ENCODE results near the gene RAB8B. TPM values are rescaled to one million over a fixed set of nuclear protein-coding genes. Genes with fewer than 3 reads are reported as not detected.

Gene RAB8B
- total and polyA plus RNA-seq, 4 donors, result 3.8 to 26.5 (median 7.6) TPM

DNA sequence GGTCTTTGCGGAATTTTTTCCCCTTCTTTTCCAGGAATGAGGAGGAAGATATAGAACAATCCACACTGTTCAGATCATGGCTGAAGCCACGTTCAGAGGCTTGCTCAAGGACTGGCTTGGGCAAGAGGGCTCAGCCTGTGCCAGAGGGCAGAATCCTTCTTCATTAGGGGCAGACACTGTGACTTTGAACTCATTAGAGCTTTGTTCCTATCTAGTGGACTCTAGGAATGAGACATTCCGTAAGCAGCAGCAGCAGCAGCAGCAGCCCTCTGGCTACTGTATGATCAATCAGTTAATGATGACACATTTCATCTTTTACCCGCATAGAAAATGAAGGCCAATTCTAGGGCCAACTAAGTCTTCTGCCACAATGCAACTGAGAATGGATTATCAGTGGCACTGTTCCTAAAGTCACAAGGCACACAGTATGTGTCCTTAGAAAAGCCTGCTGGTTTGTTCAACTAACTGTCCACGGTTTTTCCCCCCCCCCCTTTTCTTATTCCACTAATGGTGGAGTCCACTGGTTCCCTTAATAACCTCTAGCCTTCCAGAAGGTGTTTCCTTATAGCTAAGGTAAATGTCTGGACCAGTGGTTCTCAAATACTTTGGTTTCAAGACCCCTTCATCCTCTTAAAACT, 1.7 kb upstream of the RAB8B start:
- Histone ChIP-seq H3K4me1 (ENCODE audit: control insufficient read depth in 4 of 4, insufficient read depth in 4 of 4, low read length in 3 of 4) (peaks cover 0 to 18% (median 12%) of the 10 kb centered on the region in 4 donors), H3K27ac (ENCODE audit: low read depth in 1 of 2, low read length in 2 of 2) (no peak overlapping the region), H3K4me3 (ENCODE audit: low read depth in 1 of 3, low read length in 3 of 3) (no peak overlapping the region), H3K27me3 (ENCODE audit: control insufficient read depth in 4 of 4, insufficient read depth in 4 of 4, low read length in 3 of 4) (no peaks in the 10 kb centered on the region), H3K36me3 (ENCODE audit: control insufficient read depth in 4 of 4, insufficient read depth in 3 of 4, low read depth in 1 of 4, low read length in 3 of 4) (no peaks in the 10 kb centered on the region), H3K9me3 (ENCODE audit: control insufficient read depth in 4 of 4, low read length in 3 of 4) (no peaks in the 10 kb centered on the region), H3K9ac (ENCODE audit: low read depth in 1 of 2, low read length in 2 of 2) (no peak overlapping the region)
- no peak for DNase-seq (ENCODE audit: low spot score)
- TF ChIP-seq, protein P1, sequence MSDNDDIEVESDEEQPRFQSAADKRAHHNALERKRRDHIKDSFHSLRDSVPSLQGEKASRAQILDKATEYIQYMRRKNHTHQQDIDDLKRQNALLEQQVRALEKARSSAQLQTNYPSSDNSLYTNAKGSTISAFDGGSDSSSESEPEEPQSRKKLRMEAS (IDR thresholded peaks at IDR 0.05), result no peak
- TF ChIP-seq FOXA1 (IDR thresholded peaks at IDR 0.05) (no peak), RXRA (IDR thresholded peaks at IDR 0.05) (no peak), EGR1 (IDR thresholded peaks at IDR 0.05; ENCODE audit: low read depth in 2 of 2) (no peak)
- whole genome bisulfite sequencing, result 82% methylated on average over 5 of the region's 5 CpGs

DNA sequence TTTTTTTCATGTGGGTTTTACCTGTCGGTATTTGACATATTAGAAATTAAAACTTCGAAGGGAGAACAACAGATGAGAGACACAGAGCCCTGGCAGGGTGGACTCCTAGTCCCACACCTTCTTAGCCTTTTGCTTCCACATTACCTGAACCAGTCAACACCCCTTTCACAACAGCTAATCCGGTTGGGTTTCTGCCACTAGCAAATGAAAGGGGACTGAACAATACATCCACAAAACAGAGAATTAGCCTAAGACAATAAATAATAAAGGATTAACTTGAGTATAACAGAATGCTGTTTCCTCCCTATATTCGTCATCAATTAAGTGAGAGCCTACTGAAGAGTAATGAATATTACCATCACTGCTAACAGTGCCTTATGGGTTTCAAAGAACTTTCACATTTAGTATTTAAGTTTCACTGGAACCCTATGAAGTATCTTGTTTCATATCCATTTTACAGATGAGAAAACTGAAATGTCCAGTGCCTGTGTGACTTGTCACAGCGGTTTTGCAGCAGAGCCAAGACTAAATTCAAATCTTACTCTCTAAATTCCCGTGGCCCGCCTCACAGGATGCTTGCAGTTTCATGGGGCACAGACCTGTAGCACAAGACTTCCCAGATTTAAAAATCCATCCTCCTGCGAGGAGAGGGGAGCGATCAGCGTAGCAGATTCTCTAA, 1.0 kb upstream of the RAB8B start:
- H3K27ac ChIP-seq (ENCODE audit: low read depth in 1 of 2, low read length in 2 of 2), result no peak overlapping the region
- peak overlapping the region; percentile 47 to 88 (median 73) for H3K4me3 ChIP-seq (ENCODE audit: low read depth in 1 of 3, low read length in 3 of 3)
- TF ChIP-seq HNF4A (conservative IDR thresholded peaks at IDR 0.05) (no peak), TAF1 (conservative IDR thresholded peaks at IDR 0.05) (no peak), GABPA (IDR thresholded peaks at IDR 0.05 in 1 of 2, conservative IDR thresholded peaks at IDR 0.05 in 1 of 2) (no peak), YY1 (IDR thresholded peaks at IDR 0.05) (no peak), FOXA1 (IDR thresholded peaks at IDR 0.05) (no peak), JUND (IDR thresholded peaks at IDR 0.05) (no peak), RAD21 (IDR thresholded peaks at IDR 0.05) (no peak), SP1 (IDR thresholded peaks at IDR 0.05) (no peak), EGR1 (IDR thresholded peaks at IDR 0.05; ENCODE audit: low read depth in 2 of 2) (no peak), NR2F2 (IDR thresholded peaks at IDR 0.05) (no peak)
- TF ChIP-seq, protein P2, sequence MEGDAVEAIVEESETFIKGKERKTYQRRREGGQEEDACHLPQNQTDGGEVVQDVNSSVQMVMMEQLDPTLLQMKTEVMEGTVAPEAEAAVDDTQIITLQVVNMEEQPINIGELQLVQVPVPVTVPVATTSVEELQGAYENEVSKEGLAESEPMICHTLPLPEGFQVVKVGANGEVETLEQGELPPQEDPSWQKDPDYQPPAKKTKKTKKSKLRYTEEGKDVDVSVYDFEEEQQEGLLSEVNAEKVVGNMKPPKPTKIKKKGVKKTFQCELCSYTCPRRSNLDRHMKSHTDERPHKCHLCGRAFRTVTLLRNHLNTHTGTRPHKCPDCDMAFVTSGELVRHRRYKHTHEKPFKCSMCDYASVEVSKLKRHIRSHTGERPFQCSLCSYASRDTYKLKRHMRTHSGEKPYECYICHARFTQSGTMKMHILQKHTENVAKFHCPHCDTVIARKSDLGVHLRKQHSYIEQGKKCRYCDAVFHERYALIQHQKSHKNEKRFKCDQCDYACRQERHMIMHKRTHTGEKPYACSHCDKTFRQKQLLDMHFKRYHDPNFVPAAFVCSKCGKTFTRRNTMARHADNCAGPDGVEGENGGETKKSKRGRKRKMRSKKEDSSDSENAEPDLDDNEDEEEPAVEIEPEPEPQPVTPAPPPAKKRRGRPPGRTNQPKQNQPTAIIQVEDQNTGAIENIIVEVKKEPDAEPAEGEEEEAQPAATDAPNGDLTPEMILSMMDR (IDR thresholded peaks at IDR 0.05; ENCODE audit: low read depth, low read length, missing input control), result no peak
- TF ChIP-seq, protein P3, sequence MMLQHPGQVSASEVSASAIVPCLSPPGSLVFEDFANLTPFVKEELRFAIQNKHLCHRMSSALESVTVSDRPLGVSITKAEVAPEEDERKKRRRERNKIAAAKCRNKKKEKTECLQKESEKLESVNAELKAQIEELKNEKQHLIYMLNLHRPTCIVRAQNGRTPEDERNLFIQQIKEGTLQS (IDR thresholded peaks at IDR 0.05), result no peak
- TF ChIP-seq, protein P1 (IDR thresholded peaks at IDR 0.05), result no peak
- peaks cover 0 to 18% (median 12%) of the 10 kb centered on the region in 4 donors for H3K4me1 ChIP-seq (ENCODE audit: control insufficient read depth in 4 of 4, insufficient read depth in 4 of 4, low read length in 3 of 4)
- WGBS, result 44% methylated on average over 10 of the region's 10 CpGs
- DNase-seq (ENCODE audit: low spot score), result no peak
- H3K9me3 ChIP-seq (ENCODE audit: control insufficient read depth in 4 of 4, low read length in 3 of 4), result no peaks in the 10 kb centered on the region
- H3K36me3 ChIP-seq (ENCODE audit: control insufficient read depth in 4 of 4, insufficient read depth in 3 of 4, low read depth in 1 of 4, low read length in 3 of 4), result no peaks in the 10 kb centered on the region
- no peaks in the 10 kb centered on the region for H3K27me3 ChIP-seq (ENCODE audit: control insufficient read depth in 4 of 4, insufficient read depth in 4 of 4, low read length in 3 of 4)
- peak overlapping the region in 1 of 2 donors; percentile 15 for H3K9ac ChIP-seq (ENCODE audit: low read depth in 1 of 2, low read length in 2 of 2)
